ENCODE results near the gene NUP42. TPM values are rescaled to one million over a fixed set of nuclear protein-coding genes. Genes with fewer than 3 reads are reported as not detected.

The NUP42 gene
- total and polyA plus RNA-seq, 10 of the 15 experiments (the other 5 are each of a cell fraction or from before 2014, with no cell fraction given) = 48.6 to 124 (median 74.3) TPM

- TF ChIP-seq E2F4 (IDR thresholded peaks at IDR 0.05; ENCODE audit: low read depth, low read length) = no peak
- TF ChIP-seq USF2 (IDR thresholded peaks at IDR 0.05; ENCODE audit: borderline replicate concordance, low read depth, low read length) = no peak
- peak; percentile 52 for TF ChIP-seq NR2F1 (conservative IDR thresholded peaks at IDR 0.05)
- no peak for TF ChIP-seq SREBF2 (IDR thresholded peaks at IDR 0.05; ENCODE audit: low read length)
- peak; percentile 86 for TF ChIP-seq SPI1 (IDR thresholded peaks at IDR 0.05; ENCODE audit: borderline replicate concordance, insufficient read depth, low read depth, low read length)
- peak; percentile 36 to 47; a peak in 3 of 4 replicates for TF ChIP-seq IKZF2 (IDR thresholded peaks at IDR 0.05)
These were observed 1.6 kb downstream of the NUP42 start (continued) for GRCh38 chr7:23183279-23184012.

GRCh38 chr7:23184291-23184690 is 2.4 kb downstream of the NUP42 start:
- peak overlapping the region; percentile 59 for H3K4me3 ChIP-seq
- H3K9me3 ChIP-seq (replicated peaks; ENCODE audit: control insufficient read depth, insufficient read depth, low read length) = no peaks in the 10 kb centered on the region
- no peaks in the 10 kb centered on the region for H4K20me1 ChIP-seq (ENCODE audit: control insufficient read depth, insufficient read depth)
- ChIA-PET SMC1A (ENCODE audit: uncharacterized antibody, unreplicated experiment) (interaction anchor here (0.7 to 3.5 kb wide), 17 partner anchors 18 to 362 kb away, joined by 3 to 32 read pairs (median 4); partner anchors contain the start of gene KLHL7), POLR2A (interaction anchor here (0.5 to 1.2 kb wide), 2 partner anchors 9 to 80 kb away, joined by 3 to 6 read pairs; no protein-coding TSS in a partner anchor), RAD21 (ENCODE audit: unreplicated experiment) (interaction anchor here (0.9 to 3.5 kb wide), 12 partner anchors 58 to 624 kb away, joined by 3 to 53 read pairs (median 5); no protein-coding TSS in a partner anchor), CTCF (interaction anchor here (0.6 to 5.9 kb wide), 31 partner anchors 10 to 410 kb away, joined by 3 to 77 read pairs (median 4); no protein-coding TSS in a partner anchor)
- H3K36me3 ChIP-seq (ENCODE audit: control insufficient read depth in 2 of 2, insufficient read depth in 2 of 2, low read length in 1 of 2) = peaks cover 0 to 13% of the 10 kb centered on the region in 2 experiments; a peak in 2 of 4 replicates
- DNase-seq (ENCODE audit: low read depth, low spot score) (no peak), FAIRE-seq (no peak), ATAC-seq (no peak)
- peak overlapping the region; percentile 92 for H3K4me2 ChIP-seq (ENCODE audit: control insufficient read depth, insufficient read depth)
- no peaks in the 10 kb centered on the region for H3K27me3 ChIP-seq (replicated peaks in 1 of 2; ENCODE audit: control insufficient read depth in 2 of 2, insufficient read depth in 2 of 2, low read length in 1 of 2)
- in situ Hi-C loops (cut with MboI) = no loop called here
- H3K27ac ChIP-seq (ENCODE audit: control insufficient read depth, insufficient read depth) = no peak overlapping the region; the same call in 1 of the 2 replicates
- no peak overlapping the region for H2AFZ ChIP-seq (ENCODE audit: control insufficient read depth, low read depth, low read length)
- BruUV-seq (replicated peaks) = no TSS peak
- 38% methylated on average over 1 of the region's 1 CpG for WGBS (ENCODE audit: insufficient coverage, insufficient replicate concordance, low lambda C conversion rate, missing lambda C conversion rate)
- intact Hi-C loops (cut with micrococcal nuclease; ENCODE audit: unreplicated experiment) = loop anchor here (5.0 to 10.0 kb wide), 7 partner anchors 97 to 359 kb away; partner anchors contain the start of genes IGF2BP3, TOMM7 and TRA2A
- peaks cover 62% of the 10 kb centered on the region for H3K79me2 ChIP-seq (ENCODE audit: control insufficient read depth, insufficient read depth, low read length)
- no peak overlapping the region for H3K9ac ChIP-seq (ENCODE audit: control insufficient read depth, insufficient read depth, low read length)
- 0 out of 2 replicates have a peak, but pooled peaks cover 3% of the 10 kb centered on the region for H3K4me1 ChIP-seq (ENCODE audit: control insufficient read depth, insufficient read depth, low read length)
- TF ChIP-seq EZH2 (IDR thresholded peaks at IDR 0.05; ENCODE audit: borderline replicate concordance, control insufficient read depth, low read depth, low read length) (no peak), NR2C1 (IDR thresholded peaks at IDR 0.05) (no peak), SMAD5 (IDR thresholded peaks at IDR 0.05; ENCODE audit: low read depth) (no peak), SIN3A (IDR thresholded peaks at IDR 0.05; ENCODE audit: low read depth, low read length) (no peak), ZNF24 (IDR thresholded peaks at IDR 0.05) (no peak), CREB1 (IDR thresholded peaks at IDR 0.05; ENCODE audit: low read depth) (no peak), TCF7 (IDR thresholded peaks at IDR 0.05; ENCODE audit: borderline replicate concordance) (no peak), ASH2L (IDR thresholded peaks at IDR 0.05; ENCODE audit: borderline replicate concordance, low read depth) (no peak), IRF3 (IDR thresholded peaks at IDR 0.05) (no peak), NRF1 (conservative IDR thresholded peaks at IDR 0.05; ENCODE audit: low read depth, low read length) (no peak), FOS (IDR thresholded peaks at IDR 0.05; ENCODE audit: borderline replicate concordance, extremely low read depth, insufficient read length) (no peak), TBL1XR1 (IDR thresholded peaks at IDR 0.05; ENCODE audit: low read depth, low read length) (no peak), CHD4 (IDR thresholded peaks at IDR 0.05) (no peak)
